Gastroesophageal sphincter (tissue), 4 donors: ENCODE data around the gene RALGPS2. TPM values are rescaled to one million over a fixed set of nuclear protein-coding genes. Genes with fewer than 3 reads are reported as not detected.

Experiments
- ATAC-seq: fragments of 150-250 bp; one replicate; pipeline ENCODE4 v1.9.1; 2016; ENCODE audit warnings: mild to moderate bottlenecking, moderate library complexity
- H3K27ac ChIP-seq, 4 donors: fragments of 200-600 bp; sonication (generic) in 3 of 4; 1 replicate in 3 of 4; 2 replicates in 1 of 4; pipeline ENCODE4 v1.5.1; 2016 to 2019
- H3K27me3 ChIP-seq: fragments of 200-600 bp; sonication (generic); one replicate; pipeline ENCODE4 v1.5.1; 2019
- H3K36me3 ChIP-seq, 2 donors: fragments of 200-600 bp; sonication (generic); one replicate each; pipeline ENCODE4 v1.5.1; 2019; ENCODE audit warnings: control low read depth in 1 of 2
- H3K4me1 ChIP-seq, 3 donors: fragments of 200-600 bp; sonication (generic); 1 replicate in 2 of 3; 2 replicates in 1 of 3; pipeline ENCODE4 v1.5.1; 2016 to 2019; ENCODE audit warnings: control low read depth in 2 of 3
- H3K4me3 ChIP-seq, 2 donors: fragments of 200-600 bp; sonication (generic); one replicate each; pipeline ENCODE4 v1.5.1; 2019; ENCODE audit warnings: mild to moderate bottlenecking in 1 of 2, moderate library complexity in 1 of 2
- H3K9me3 ChIP-seq, 3 donors: fragments of 200-600 bp; sonication (generic); one replicate each; pipeline ENCODE4 v1.5.1; 2017 to 2019; ENCODE audit warnings: control low read depth in 2 of 3
- EP300 ChIP-seq: sonication (generic); formaldehyde crosslinking; IDR thresholded peaks from one replicate; pipeline ENCODE4 v1.6.1; 2017; ENCODE audit warnings: antibody characterized with exemption, mild to moderate bottlenecking
- POLR2A ChIP-seq, 2 donors: fragments of 450-650 bp; IDR thresholded peaks; one replicate each; pipeline ENCODE4 v1.6.1; 2017; ENCODE audit warnings: antibody characterized with exemption in 2 of 2, mild to moderate bottlenecking in 2 of 2, moderate library complexity in 1 of 2
- POLR2AphosphoS5 ChIP-seq: sonication (generic); formaldehyde crosslinking; IDR thresholded peaks from one replicate; pipeline ENCODE4 v1.6.1; 2017; ENCODE audit warnings: antibody characterized with exemption
- WGBS, 2 donors: methylation state at CpG; one replicate each; pipeline ENCODE4 v1.1.5; 2018; ENCODE audit warnings: low coverage in 1 of 2; 5-methylcytosine and 5-hydroxymethylcytosine counted together
- total RNA-seq, 4 donors: library from RNA; depleted of rRNA; stranded (reverse); fragments of >200 nt; gene quantifications; one replicate each; pipeline ENCODE4 v1.1.0, GENCODE V29; 2016
- TF ChIP-seq, protein P1 (sequence below), 4 experiments: fragments of 200-600 bp in 2 of 4; fragments of 450-650 bp in 2 of 4; sonication (generic) in 1 of 4; IDR thresholded peaks; one replicate each; pipeline ENCODE4 v1.5.1; 2017 to 2019; ENCODE audit warnings: antibody characterized with exemption in 4 of 4, mild to moderate bottlenecking in 2 of 4, moderate library complexity in 2 of 4

RALGPS2 gene
- total RNA-seq, 4 donors from 2014 or later: 12.0 to 17.7 (median 15.1) TPM

- H3K27ac ChIP-seq: no peak overlapping the region
- H3K36me3 ChIP-seq: no peaks in the 10 kb centered on the region
- TF ChIP-seq POLR2A (IDR thresholded peaks at IDR 0.05): no peak
- H3K4me3 ChIP-seq: no peak overlapping the region
- H3K27me3 ChIP-seq: no peaks in the 10 kb centered on the region
- WGBS, 2 donors: 71 to 100% methylated on average over 1 of the region's 1 CpG
- no peak for ATAC-seq
- no peaks in the 10 kb centered on the region for H3K9me3 ChIP-seq
- no peaks in the 10 kb centered on the region for H3K4me1 ChIP-seq
Measured at GRCh38 chr1:178704833-178705232, 20.2 kb upstream of the RALGPS2 start.

DNA sequence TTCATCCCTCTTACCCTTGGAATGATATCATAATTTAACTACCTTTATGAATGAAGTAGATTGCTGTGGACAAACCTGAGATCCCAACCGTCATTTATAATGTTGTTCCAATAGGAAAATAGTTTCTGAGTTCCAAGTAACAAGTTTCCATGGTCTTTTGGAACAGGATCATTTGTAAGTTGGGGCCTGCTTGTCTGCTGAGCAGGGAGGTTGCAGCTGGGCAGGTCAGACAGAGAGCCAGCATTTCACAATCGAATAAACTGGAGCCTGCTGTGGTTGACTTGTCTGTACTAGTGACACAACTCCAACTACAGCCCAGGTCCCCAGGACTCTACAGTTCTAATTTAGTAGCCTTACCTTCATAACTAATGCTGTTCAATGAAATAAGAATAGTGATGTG lies 18.6 kb upstream of the RALGPS2 start:
- ATAC-seq: peak; percentile 88
- Histone ChIP-seq H3K27ac (no peak overlapping the region), H3K9me3 (no peaks in the 10 kb centered on the region), H3K36me3 (no peaks in the 10 kb centered on the region), H3K4me3 (no peak overlapping the region), H3K27me3 (no peaks in the 10 kb centered on the region), H3K4me1 (peaks cover 0 to 12% (median 0%) of the 10 kb centered on the region in 3 donors)
- no peak for TF ChIP-seq EP300
- no peak for TF ChIP-seq POLR2A (IDR thresholded peaks at IDR 0.05)
- no peak for TF ChIP-seq POLR2AphosphoS5
- TF ChIP-seq, protein P1, sequence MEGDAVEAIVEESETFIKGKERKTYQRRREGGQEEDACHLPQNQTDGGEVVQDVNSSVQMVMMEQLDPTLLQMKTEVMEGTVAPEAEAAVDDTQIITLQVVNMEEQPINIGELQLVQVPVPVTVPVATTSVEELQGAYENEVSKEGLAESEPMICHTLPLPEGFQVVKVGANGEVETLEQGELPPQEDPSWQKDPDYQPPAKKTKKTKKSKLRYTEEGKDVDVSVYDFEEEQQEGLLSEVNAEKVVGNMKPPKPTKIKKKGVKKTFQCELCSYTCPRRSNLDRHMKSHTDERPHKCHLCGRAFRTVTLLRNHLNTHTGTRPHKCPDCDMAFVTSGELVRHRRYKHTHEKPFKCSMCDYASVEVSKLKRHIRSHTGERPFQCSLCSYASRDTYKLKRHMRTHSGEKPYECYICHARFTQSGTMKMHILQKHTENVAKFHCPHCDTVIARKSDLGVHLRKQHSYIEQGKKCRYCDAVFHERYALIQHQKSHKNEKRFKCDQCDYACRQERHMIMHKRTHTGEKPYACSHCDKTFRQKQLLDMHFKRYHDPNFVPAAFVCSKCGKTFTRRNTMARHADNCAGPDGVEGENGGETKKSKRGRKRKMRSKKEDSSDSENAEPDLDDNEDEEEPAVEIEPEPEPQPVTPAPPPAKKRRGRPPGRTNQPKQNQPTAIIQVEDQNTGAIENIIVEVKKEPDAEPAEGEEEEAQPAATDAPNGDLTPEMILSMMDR (IDR thresholded peaks at IDR 0.05): no peak
- 35 to 65% methylated on average over 2 of the region's 2 CpGs for WGBS, 2 donors

- no peaks in the 10 kb centered on the region for H3K36me3 ChIP-seq
- H3K27ac ChIP-seq: no peak overlapping the region
- WGBS, 2 donors: 32 to 37% methylated on average over 2 of the region's 2 CpGs
- H3K4me1 ChIP-seq: peaks cover 0 to 12% (median 0%) of the 10 kb centered on the region in 3 donors
- H3K4me3 ChIP-seq: no peak overlapping the region
- no peaks in the 10 kb centered on the region for H3K27me3 ChIP-seq
- no peaks in the 10 kb centered on the region for H3K9me3 ChIP-seq
- TF ChIP-seq POLR2A (IDR thresholded peaks at IDR 0.05) (no peak), POLR2AphosphoS5 (no peak), EP300 (no peak)
- TF ChIP-seq, protein P1 (IDR thresholded peaks at IDR 0.05): no peak
- ATAC-seq: no peak
Measured at GRCh38 chr1:178713259-178713658, 11.8 kb upstream of the RALGPS2 start.

- peaks cover 0 to 12% (median 0%) of the 10 kb centered on the region in 3 donors for H3K4me1 ChIP-seq
- H3K9me3 ChIP-seq: no peaks in the 10 kb centered on the region
- no peak overlapping the region for H3K27ac ChIP-seq
- no peak overlapping the region for H3K4me3 ChIP-seq
- ATAC-seq: no peak
- H3K36me3 ChIP-seq: no peaks in the 10 kb centered on the region
- H3K27me3 ChIP-seq: no peaks in the 10 kb centered on the region
- no peak for TF ChIP-seq POLR2AphosphoS5
- no peak for TF ChIP-seq POLR2A (IDR thresholded peaks at IDR 0.05)
- 90 to 100% methylated on average over 2 to 4 of the region's 4 CpGs for WGBS, 2 donors
Measured at GRCh38 chr1:178714453-178714852, 10.6 kb upstream of the RALGPS2 start.

DNA sequence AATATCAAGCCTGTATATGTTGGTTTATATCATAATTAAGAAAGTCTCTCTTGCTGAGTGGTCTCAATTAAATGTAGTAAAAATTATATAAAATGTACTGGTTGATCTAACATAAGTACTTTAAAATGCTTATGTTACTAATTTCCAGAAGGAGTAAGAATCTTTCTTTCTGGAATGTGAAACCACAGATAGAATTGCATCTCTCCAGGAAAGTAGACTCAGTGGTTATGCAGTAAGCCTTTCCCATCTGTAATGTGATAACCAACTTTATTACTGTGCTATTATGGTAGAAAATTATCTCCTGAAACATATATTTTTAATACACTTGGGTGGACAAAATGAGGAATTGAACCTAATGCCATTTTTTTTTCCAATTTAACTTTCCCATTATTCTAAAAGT lies 8.9 kb upstream of the RALGPS2 start:
- ATAC-seq: no peak
- no peak overlapping the region for H3K27ac ChIP-seq
- H3K4me1 ChIP-seq: peaks cover 0 to 2% (median 0%) of the 10 kb centered on the region in 3 donors
- H3K36me3 ChIP-seq: no peaks in the 10 kb centered on the region
- no peaks in the 10 kb centered on the region for H3K27me3 ChIP-seq
- H3K4me3 ChIP-seq: no peak overlapping the region
- no peaks in the 10 kb centered on the region for H3K9me3 ChIP-seq
- TF ChIP-seq POLR2AphosphoS5 (no peak), EP300 (no peak), POLR2A (IDR thresholded peaks at IDR 0.05) (no peak)
- TF ChIP-seq, protein P1 (IDR thresholded peaks at IDR 0.05): no peak

DNA sequence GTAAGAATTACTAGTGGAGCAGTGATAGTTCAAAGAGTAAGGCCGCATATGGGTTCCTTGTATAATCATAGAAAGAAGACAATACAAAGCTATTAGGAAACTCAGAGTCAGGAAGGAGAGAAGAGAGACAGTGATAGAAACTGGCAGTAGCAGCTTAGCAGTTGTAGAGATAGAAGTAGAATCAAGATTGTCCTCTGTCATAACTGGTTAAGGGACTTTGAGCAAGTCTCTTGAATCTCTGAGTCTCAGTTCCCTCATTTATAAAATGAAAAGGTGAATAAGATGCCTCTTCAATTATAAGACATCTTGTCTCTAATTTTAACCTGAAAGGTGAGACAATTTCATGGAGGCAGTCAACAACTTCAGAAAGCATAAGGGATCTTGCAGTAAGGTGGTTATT lies 6.5 kb upstream of the RALGPS2 start:
- no peaks in the 10 kb centered on the region for H3K4me1 ChIP-seq
- no peak overlapping the region for H3K27ac ChIP-seq
- WGBS, 2 donors: 100% methylated on average over 1 of the region's 1 CpG
- no peaks in the 10 kb centered on the region for H3K27me3 ChIP-seq
- no peak overlapping the region for H3K4me3 ChIP-seq
- H3K9me3 ChIP-seq: no peaks in the 10 kb centered on the region
- no peak for TF ChIP-seq POLR2A (IDR thresholded peaks at IDR 0.05)
- TF ChIP-seq, protein P1 (IDR thresholded peaks at IDR 0.05): no peak
- TF ChIP-seq POLR2AphosphoS5: no peak
- no peak for TF ChIP-seq EP300
- no peak for ATAC-seq
- H3K36me3 ChIP-seq: no peaks in the 10 kb centered on the region
